ENCODE data around the gene GRIFIN.

GRIFIN gene

GRCh38 chr7:2436341-2437104, 39.7 kb downstream of the GRIFIN start:
- Histone ChIP-seq H3K27ac (ENCODE audit: low read length) (no peak overlapping the region), H3K4me3 (ENCODE audit: low read length) (no peak overlapping the region), H3F3A (ENCODE audit: insufficient read depth, low read length) (no peaks in the 10 kb centered on the region), H3K9me3 (replicated peaks; ENCODE audit: insufficient read depth, low read length) (no peaks in the 10 kb centered on the region), H3K4me1 (ENCODE audit: low read length) (no peaks in the 10 kb centered on the region), H3K9me2 (replicated peaks; ENCODE audit: insufficient read depth, low read length) (no peaks in the 10 kb centered on the region), H3K79me2 (ENCODE audit: low read length) (peaks cover 92% of the 10 kb centered on the region), H3K36me3 (replicated peaks; ENCODE audit: insufficient read depth, low read length) (peaks cover 7% of the 10 kb centered on the region), H3K9ac (ENCODE audit: low read length) (no peak overlapping the region), H3K4me2 (ENCODE audit: low read depth, low read length) (no peak overlapping the region), H3K27me3 (replicated peaks; ENCODE audit: insufficient read depth, low read length) (no peaks in the 10 kb centered on the region), H2AFZ (ENCODE audit: low read length) (no peak overlapping the region), H4K20me1 (ENCODE audit: insufficient read depth, low read length) (peaks cover 8% of the 10 kb centered on the region; the same call in 1 of the 2 replicates)
- no peak for TF ChIP-seq CTCF (IDR thresholded peaks at IDR 0.05; ENCODE audit: low read length)
- TF ChIP-seq EZH2 (optimal IDR thresholded peaks at IDR 0.05; ENCODE audit: low read depth, low read length): no peak
- no peak for DNase-seq

GRCh38 chr7:2435146-2435545, 41.1 kb downstream of the GRIFIN start:
- Histone ChIP-seq H4K20me1 (ENCODE audit: insufficient read depth, low read length) (peaks cover 13% of the 10 kb centered on the region; the same call in 1 of the 2 replicates), H3F3A (ENCODE audit: insufficient read depth, low read length) (no peaks in the 10 kb centered on the region), H3K4me2 (ENCODE audit: low read depth, low read length) (no peak overlapping the region), H3K4me1 (ENCODE audit: low read length) (no peaks in the 10 kb centered on the region), H3K9me3 (replicated peaks; ENCODE audit: insufficient read depth, low read length) (no peaks in the 10 kb centered on the region), H3K36me3 (replicated peaks; ENCODE audit: insufficient read depth, low read length) (peaks cover 7% of the 10 kb centered on the region), H3K9ac (ENCODE audit: low read length) (no peak overlapping the region), H3K79me2 (ENCODE audit: low read length) (peaks cover 92% of the 10 kb centered on the region), H3K9me2 (replicated peaks; ENCODE audit: insufficient read depth, low read length) (no peaks in the 10 kb centered on the region), H2AFZ (ENCODE audit: low read length) (no peak overlapping the region), H3K27ac (ENCODE audit: low read length) (no peak overlapping the region), H3K4me3 (ENCODE audit: low read length) (no peak overlapping the region), H3K27me3 (replicated peaks; ENCODE audit: insufficient read depth, low read length) (no peaks in the 10 kb centered on the region)
- DNase-seq: no peak
- TF ChIP-seq CTCF (IDR thresholded peaks at IDR 0.05; ENCODE audit: low read length) (no peak), EZH2phosphoT487 (IDR thresholded peaks at IDR 0.05; ENCODE audit: low read length) (no peak), EZH2 (optimal IDR thresholded peaks at IDR 0.05; ENCODE audit: low read depth, low read length) (no peak)

- Histone ChIP-seq H3F3A (ENCODE audit: insufficient read depth, low read length) (no peaks in the 10 kb centered on the region), H3K9ac (ENCODE audit: low read length) (no peak overlapping the region), H4K20me1 (ENCODE audit: insufficient read depth, low read length) (peaks cover 18% of the 10 kb centered on the region), H3K27me3 (replicated peaks; ENCODE audit: insufficient read depth, low read length) (no peaks in the 10 kb centered on the region), H3K79me2 (ENCODE audit: low read length) (peaks cover 95% of the 10 kb centered on the region), H3K36me3 (replicated peaks; ENCODE audit: insufficient read depth, low read length) (peaks cover 7% of the 10 kb centered on the region; the same call in 1 of the 2 replicates), H3K4me3 (ENCODE audit: low read length) (no peak overlapping the region), H3K4me2 (ENCODE audit: low read depth, low read length) (no peak overlapping the region), H3K27ac (ENCODE audit: low read length) (no peak overlapping the region), H3K9me3 (replicated peaks; ENCODE audit: insufficient read depth, low read length) (no peaks in the 10 kb centered on the region), H3K4me1 (ENCODE audit: low read length) (no peaks in the 10 kb centered on the region), H2AFZ (ENCODE audit: low read length) (no peak overlapping the region), H3K9me2 (replicated peaks; ENCODE audit: insufficient read depth, low read length) (no peaks in the 10 kb centered on the region)
- DNase-seq: no peak
- TF ChIP-seq EZH2 (optimal IDR thresholded peaks at IDR 0.05; ENCODE audit: low read depth, low read length) (no peak), CTCF (IDR thresholded peaks at IDR 0.05; ENCODE audit: low read length) (no peak), EZH2phosphoT487 (IDR thresholded peaks at IDR 0.05; ENCODE audit: low read length) (no peak)
Observed at GRCh38 chr7:2433713-2434550, 42.3 kb downstream of the GRIFIN start.
